ENCODE measurements around the gene FGD2.

DNA sequence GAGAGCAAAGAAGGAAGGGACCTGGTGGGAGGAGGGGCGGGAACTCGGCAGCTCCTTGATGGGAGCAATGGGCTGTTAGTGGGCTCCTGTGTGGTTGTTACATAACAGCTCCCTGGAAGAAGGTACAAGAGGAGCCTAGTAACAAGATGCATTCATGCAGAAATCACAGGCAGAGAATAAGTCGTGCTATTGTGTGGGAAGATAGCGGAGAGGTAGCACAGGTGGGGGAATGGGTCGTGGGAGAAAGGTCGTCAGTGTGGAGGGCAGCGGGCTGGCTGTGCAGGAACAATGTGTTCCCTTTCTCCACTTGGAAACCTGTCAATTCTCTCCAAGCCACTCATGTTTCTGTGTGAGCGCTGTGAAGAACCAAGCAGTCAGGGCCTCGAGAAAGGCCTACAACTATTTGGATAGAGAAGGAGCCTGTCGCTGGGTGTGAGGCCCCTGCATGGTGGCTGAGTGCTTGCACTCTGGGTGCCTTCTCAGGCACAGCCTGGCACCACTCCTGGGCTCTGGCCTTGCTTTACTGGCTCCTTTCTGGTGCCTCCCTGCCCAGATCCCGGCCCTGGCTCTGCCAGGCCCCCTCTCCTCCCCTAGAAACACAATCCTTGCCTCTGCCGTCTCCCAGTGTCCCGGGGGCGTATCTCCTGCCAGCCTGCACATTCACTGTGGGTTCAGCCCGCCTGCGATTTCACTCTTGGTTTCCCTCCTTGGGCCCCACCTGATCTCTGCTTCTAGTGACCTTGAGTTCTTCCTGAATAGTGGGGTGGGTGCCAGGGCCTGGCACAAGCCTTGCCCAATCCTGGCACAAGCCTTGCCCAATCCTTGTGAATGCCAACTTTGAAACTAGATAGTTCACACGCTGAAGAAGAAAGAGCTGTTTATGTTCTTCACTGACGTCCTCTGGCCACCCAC, 7.4 kb upstream of the FGD2 start:
- TF ChIP-seq, protein P1, sequence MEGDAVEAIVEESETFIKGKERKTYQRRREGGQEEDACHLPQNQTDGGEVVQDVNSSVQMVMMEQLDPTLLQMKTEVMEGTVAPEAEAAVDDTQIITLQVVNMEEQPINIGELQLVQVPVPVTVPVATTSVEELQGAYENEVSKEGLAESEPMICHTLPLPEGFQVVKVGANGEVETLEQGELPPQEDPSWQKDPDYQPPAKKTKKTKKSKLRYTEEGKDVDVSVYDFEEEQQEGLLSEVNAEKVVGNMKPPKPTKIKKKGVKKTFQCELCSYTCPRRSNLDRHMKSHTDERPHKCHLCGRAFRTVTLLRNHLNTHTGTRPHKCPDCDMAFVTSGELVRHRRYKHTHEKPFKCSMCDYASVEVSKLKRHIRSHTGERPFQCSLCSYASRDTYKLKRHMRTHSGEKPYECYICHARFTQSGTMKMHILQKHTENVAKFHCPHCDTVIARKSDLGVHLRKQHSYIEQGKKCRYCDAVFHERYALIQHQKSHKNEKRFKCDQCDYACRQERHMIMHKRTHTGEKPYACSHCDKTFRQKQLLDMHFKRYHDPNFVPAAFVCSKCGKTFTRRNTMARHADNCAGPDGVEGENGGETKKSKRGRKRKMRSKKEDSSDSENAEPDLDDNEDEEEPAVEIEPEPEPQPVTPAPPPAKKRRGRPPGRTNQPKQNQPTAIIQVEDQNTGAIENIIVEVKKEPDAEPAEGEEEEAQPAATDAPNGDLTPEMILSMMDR (conservative IDR thresholded peaks at IDR 0.05; ENCODE audit: low read length) = no peak
- TF ChIP-seq EZH2phosphoT487 (IDR thresholded peaks at IDR 0.05; ENCODE audit: borderline replicate concordance) = no peak

All from Loucy (cell line).